GM18505 (cell line): ENCODE data around the gene CALML4.

Experiments used
- ATAC-seq: cut with Tn5 transposase; IDR thresholded peaks from one replicate; pipeline ENCODE4 v1.9.1; 2021; ENCODE audit not compliant: unreplicated experiment
- POLR2A ChIP-seq: IDR thresholded peaks from 4 replicates; pipeline ENCODE4 v1.6.1; 2011; ENCODE audit warnings: borderline replicate concordance; ENCODE audit not compliant: insufficient read depth, insufficient read length; ENCODE audit errors: extremely low read depth

CALML4 gene

DNA sequence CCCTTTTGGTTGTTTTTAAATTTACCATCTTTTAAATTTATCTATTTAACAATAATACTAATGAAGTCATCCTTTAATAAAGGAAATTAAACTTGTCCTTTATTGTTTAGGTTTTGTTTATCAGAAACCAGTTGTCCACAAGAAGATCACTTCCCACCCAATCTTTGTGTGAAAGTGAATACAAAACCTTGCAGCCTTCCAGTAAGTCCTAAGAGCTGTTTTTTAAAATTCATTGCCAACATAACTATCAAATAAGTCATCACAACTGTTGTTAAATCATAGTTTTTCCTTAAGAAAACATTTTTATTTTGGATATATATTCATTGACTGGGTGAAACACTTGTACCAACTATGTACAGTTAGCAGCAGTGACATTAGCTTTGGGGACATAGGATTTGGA lies 59.4 kb downstream of the CALML4 start:
- no peak for ATAC-seq
- no peak for TF ChIP-seq POLR2A

DNA sequence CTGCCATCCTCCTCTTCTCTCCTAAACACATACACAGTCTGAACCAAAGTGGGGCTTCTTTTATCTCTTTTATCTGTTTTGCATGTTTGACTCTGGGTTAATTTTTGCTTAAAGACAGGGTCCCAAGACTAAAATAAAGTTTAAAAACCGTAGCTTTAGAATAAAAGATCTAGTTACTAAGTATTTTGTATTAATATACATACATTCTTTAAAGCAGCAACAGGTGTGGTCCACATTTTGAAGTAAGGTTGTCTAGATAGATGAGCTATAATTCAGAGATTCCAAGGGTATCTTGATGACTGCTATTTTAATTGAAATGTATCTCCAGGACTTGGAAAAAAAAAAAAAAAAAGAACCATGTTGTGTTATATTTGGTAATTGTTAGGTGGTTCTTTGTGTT lies 61.3 kb downstream of the CALML4 start:
- no peak for TF ChIP-seq POLR2A
- ATAC-seq: no peak

DNA sequence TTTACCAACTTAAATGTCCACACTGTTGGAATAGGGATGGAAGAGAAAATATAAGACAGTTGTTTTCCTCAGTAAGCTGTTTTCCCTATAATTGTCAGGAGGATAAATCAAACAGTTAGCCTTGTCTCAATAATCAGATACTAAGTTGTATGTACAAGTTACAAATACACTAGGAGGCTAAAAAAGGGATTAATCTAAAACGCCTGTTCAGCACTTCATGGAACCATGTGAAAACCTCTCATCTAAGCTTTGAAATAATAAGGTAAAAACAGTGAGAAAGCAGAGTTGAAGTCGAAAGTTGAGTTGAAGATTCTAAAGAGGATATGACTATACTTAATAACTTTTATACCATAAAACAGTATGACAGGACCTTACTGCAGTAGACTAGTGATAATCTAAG lies 62.0 kb downstream of the CALML4 start:
- no peak for ATAC-seq
- TF ChIP-seq POLR2A: no peak
